ENCODE measurements around the gene DENND5A.
A peak's percentile ranks its signal among the peaks of the same experiment; 100 is the strongest.

The DENND5A gene

DNA sequence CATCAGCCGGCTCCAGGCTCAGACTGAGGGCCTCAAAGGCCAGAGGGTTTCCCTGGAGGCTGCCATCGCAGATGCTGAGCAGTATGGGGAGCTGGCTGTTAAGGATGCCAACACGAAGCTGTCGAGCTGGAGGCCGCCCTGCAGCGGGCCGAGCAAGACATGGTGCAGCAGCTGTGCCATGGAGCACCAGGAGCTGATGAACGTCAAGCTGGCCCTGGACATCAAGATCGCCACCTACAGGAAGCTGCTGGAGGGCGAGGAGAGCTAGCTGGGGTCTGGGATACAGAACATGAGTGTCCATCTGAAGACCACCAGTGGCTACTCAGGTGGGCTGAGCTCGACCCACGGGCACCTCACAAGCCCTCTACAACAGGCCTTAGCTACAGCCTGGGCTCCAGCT is 169.7 kb downstream of the DENND5A start:
- no peak for DNase-seq (ENCODE audit: low spot score)

- no peak for DNase-seq (ENCODE audit: low spot score)
Measured at GRCh38 chr11:9094420-9094819, 170.7 kb downstream of the DENND5A start.

DNA sequence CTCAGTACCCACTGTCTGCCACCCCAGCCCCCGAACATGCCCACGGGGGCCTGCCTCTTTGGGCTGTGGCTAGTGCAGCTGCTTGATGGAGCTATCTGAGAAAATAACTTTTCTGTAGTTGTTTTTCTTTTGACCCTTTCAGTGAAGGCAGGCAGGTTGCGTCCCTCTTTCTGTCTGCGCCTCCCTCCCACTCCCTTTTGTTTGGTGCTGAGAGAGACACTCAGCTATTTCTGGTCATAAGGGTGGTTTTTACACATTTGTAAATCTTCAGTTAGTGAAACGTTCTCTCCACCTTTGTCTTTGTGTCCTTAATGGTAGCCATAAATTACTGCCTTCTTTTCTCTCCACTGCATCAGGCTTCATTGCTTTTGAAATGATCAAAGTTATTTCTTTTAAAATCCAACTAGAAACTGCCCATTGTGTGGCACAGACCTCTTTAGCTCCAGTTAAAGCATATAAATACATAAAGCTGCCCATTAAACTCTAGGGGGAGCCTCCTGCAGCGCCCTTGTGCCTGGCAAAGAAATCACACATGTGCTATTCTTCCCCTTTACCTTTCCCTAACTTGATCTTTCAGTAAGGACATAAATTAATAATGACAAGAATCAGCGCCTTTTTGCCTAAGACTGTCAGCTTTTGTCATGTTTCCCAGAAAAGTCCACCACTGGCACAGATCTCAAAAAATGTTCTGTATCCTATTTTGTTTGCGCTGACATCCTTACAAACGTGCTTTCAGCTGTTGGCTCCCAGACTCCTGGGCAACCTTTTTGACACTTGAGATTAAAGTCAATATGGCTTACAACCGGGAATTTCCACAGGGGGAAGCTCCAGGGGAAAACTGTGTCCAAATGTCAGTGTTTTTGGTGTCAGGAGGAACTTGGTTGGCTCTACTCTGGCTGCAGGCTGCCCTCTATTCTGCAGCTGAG is 172.0 kb downstream of the DENND5A start:
- DNase-seq (ENCODE audit: low spot score), result no peak

DNA sequence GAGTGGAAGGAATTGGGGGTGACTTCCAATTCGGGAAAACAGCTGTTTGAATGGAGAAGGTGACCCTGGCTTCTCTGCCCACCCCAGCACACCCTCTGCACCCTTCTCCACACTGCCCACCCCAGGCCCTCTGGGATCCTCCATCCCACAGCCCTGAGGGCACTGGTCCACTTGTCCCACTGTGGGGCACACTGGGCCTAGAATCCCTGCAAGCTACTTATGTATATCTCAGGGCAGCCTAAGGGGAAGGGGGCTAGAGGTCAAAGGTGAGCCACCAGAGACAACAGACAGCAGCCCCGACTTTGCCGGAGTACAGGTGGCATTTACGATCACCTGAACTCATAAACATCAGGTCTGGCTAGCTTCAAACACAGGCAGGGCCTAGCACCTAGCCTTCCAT is 173.1 kb downstream of the DENND5A start:
- no peak for DNase-seq (ENCODE audit: low spot score)

- DNase-seq (ENCODE audit: low spot score), result peak; percentile 64
Measured at GRCh38 chr11:9091044-9091922, 173.9 kb downstream of the DENND5A start, which contains the start of gene SCUBE2. TSS of gene SCUBE2 (minus strand) at chr11:9091599. CDS start at chr11:9091528, 71 bp downstream.

DNA sequence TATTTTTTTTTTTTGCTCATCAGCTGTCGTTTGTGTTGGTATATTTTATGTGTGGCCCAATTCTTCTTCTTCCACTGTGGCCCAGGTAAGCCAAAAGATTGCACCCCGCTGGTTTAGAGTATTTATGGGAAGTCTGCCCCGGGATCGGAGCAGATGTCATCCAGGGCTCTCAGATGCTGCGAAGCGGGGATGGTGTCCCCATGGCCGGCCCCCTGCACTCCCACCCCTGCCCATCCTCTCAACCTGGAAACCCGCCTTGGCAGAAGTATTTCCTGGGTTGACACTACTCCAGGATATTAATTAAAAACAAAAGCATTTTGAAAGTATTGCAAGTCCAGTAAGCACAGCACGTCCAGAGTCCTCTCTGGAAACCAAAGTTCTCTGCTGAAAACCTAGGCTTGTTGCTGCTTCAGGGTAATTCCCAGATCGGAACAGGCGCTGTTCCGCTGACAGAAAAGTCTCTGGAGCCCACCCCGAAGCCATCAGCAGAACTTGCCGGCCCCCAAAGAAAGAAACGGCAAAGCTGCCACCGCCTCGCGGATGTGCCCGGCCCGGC is 174.6 kb downstream of the DENND5A start:
- no peak for DNase-seq (ENCODE audit: low spot score)

GRCh38 chr11:9089636-9090035 is 175.5 kb downstream of the DENND5A start:
- DNase-seq (ENCODE audit: low spot score), result no peak

DNA sequence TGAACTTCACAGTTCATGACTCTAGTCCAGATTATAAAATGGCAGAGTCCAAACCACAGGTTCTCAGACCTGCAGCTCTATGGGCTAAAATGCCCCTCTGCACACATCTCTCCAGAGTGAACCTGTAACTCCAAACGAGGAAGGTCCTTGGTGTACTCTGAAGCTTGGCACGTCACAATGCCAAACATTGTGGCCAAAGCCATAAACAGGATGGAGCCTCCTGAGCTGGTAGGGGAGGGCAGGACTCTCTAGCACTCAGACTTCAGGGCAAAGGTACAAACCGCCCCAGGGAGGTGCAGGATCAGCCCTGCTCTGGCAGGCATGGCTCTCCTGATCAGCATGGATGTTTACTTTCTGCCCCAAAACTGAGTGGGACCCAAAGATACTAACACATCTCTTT is 176.1 kb downstream of the DENND5A start:
- DNase-seq (ENCODE audit: low spot score), result no peak
